Caco-2 (cell line): ENCODE data around the gene MYBPHL. TPM values are rescaled to one million over a fixed set of nuclear protein-coding genes. Genes with fewer than 3 reads are reported as not detected.

Experiments used
- BruUV-seq: library from RNA; stranded (reverse); fragments of 400-500 nt; replicated peaks from 2 replicates; lab custom pipeline; 2021; lab: Mats Ljungman, UMichigan
- CTCF ChIA-PET: fragments of 300-600 bp; sonication (Branson Sonifier 250); formaldehyde crosslinking; loops from one replicate; lab custom pipeline; 2022; ENCODE audit warnings: antibody characterized with exemption; lab: Charles Lee
- POLR2A ChIA-PET: fragments of 300-600 bp; sonication (Branson Sonifier 250); formaldehyde crosslinking; loops from one replicate; lab custom pipeline; 2022; ENCODE audit warnings: antibody characterized with exemption; lab: Charles Lee
- DNase-seq, 2 experiments: peaks; one replicate each; pipeline versions ENCODE4 v3.0.0 to v3.0.0-alpha.2; 2020 to 2022
- H3K27me3 ChIP-seq: replicated peaks from 2 replicates; pipeline ENCODE4 v1.6.0; 2011; ENCODE audit warnings: low read length; ENCODE audit not compliant: control insufficient read depth, insufficient read depth
- H3K36me3 ChIP-seq: 2 replicates; pipeline ENCODE4 v1.5.1; 2011; ENCODE audit warnings: low read length; ENCODE audit not compliant: control insufficient read depth, insufficient read depth
- H3K4me1 ChIP-seq: fragments of 250-450 bp; sonication (Bioruptor Pico); 2 replicates; pipeline ENCODE4 v1.5.1; 2020; ENCODE audit warnings: mild to moderate bottlenecking
- H3K4me3 ChIP-seq: 2 replicates; pipeline ENCODE4 v1.5.1; 2011; ENCODE audit warnings: low read depth, mild to moderate bottlenecking, control low read depth, low read length
- H3K9me3 ChIP-seq: fragments of 250-450 bp; sonication (Bioruptor Pico); 2 replicates; pipeline ENCODE4 v1.5.1; 2020; ENCODE audit warnings: mild to moderate bottlenecking, moderate library complexity
- H3K27ac Mint-ChIP-seq: one replicate; pipeline ENCODE4 v1.8.0; 2022; ENCODE audit warnings: mixed read lengths; ENCODE audit not compliant: unreplicated experiment
- H3K27me3 Mint-ChIP-seq: one replicate; pipeline ENCODE4 v1.8.0; 2022; ENCODE audit warnings: mixed read lengths; ENCODE audit not compliant: insufficient read depth, unreplicated experiment
- H3K36me3 Mint-ChIP-seq: one replicate; pipeline ENCODE4 v1.8.0; 2022; ENCODE audit warnings: mild to moderate bottlenecking, mixed read lengths; ENCODE audit not compliant: insufficient read depth, unreplicated experiment
- H3K4me1 Mint-ChIP-seq: one replicate; pipeline ENCODE4 v1.8.0; 2022; ENCODE audit warnings: low read depth, mixed read lengths; ENCODE audit not compliant: unreplicated experiment
- H3K4me3 Mint-ChIP-seq: one replicate; pipeline ENCODE4 v1.8.0; 2022; ENCODE audit warnings: mild to moderate bottlenecking, moderate library complexity, mixed read lengths; ENCODE audit not compliant: unreplicated experiment
- H3K9me3 Mint-ChIP-seq: one replicate; pipeline ENCODE4 v1.8.0; 2022; ENCODE audit warnings: mixed read lengths; ENCODE audit not compliant: unreplicated experiment
- CTCF ChIP-seq, 2 experiments: fragments of 200-600 bp in 1 of 2; IDR thresholded peaks; 1 replicate in 1 of 2; 2 replicates in 1 of 2; pipeline versions ENCODE4 v1.5.1 to v1.8.0; 2011 to 2022; ENCODE audit warnings: antibody characterized with exemption in 1 of 2, control low read depth in 1 of 2, inconsistent platforms in 1 of 2, low read depth in 1 of 2, low read length in 1 of 2, mild to moderate bottlenecking in 1 of 2, moderate library complexity in 1 of 2; ENCODE audit not compliant: insufficient read depth in 1 of 2, severe bottlenecking in 1 of 2, unreplicated experiment in 1 of 2
- intact Hi-C: fragments of 100-400 bp; cut with micrococcal nuclease; formaldehyde crosslinking; loops from one replicate; pipeline ENCODE4 v1.10.0; 2022; ENCODE audit not compliant: unreplicated experiment
- total RNA-seq: library from RNA; stranded (reverse); gene quantifications from 2 replicates; pipeline ENCODE4 v1.2.3, GENCODE V29; 2022

The MYBPHL gene
- total RNA-seq, 1 experiment from 2014 or later = not detected

- H3K4me1 ChIP-seq = peaks cover 26% of the 10 kb centered on the region
- TSS peak; percentile 19 for BruUV-seq
- TF ChIP-seq CTCF (IDR thresholded peaks at IDR 0.05; ENCODE audit: insufficient read depth in 1 of 2, low read depth in 1 of 2, low read length in 1 of 2, severe bottlenecking in 1 of 2, unreplicated experiment in 1 of 2) = no peak
- intact Hi-C loops = no loop called here
- H3K4me1 Mint-ChIP-seq = peaks cover 11% of the 10 kb centered on the region
- no peak overlapping the region for H3K4me3 Mint-ChIP-seq
- no peaks in the 10 kb centered on the region for H3K9me3 Mint-ChIP-seq
- H3K9me3 ChIP-seq = no peaks in the 10 kb centered on the region
- CTCF ChIA-PET = interaction anchor here (0.6 kb wide), 1 partner anchor 76 kb away, joined by 3 read pairs; no protein-coding TSS in a partner anchor
- POLR2A ChIA-PET = no interaction called here
- H3K27me3 ChIP-seq = no peaks in the 10 kb centered on the region
- no peak overlapping the region for H3K27ac Mint-ChIP-seq
- H3K36me3 Mint-ChIP-seq = peaks cover 8% of the 10 kb centered on the region
- no peak for DNase-seq
- H3K4me3 ChIP-seq = no peak overlapping the region
- no peaks in the 10 kb centered on the region for H3K36me3 ChIP-seq
- no peaks in the 10 kb centered on the region for H3K27me3 Mint-ChIP-seq
Observed at GRCh38 chr1:109279615-109280278, 27.1 kb downstream of the MYBPHL start.

- Mint-ChIP-seq H3K9me3 (no peaks in the 10 kb centered on the region), H3K4me3 (no peak overlapping the region), H3K27ac (peak overlapping the region; percentile 5), H3K27me3 (no peaks in the 10 kb centered on the region), H3K36me3 (peaks cover 8% of the 10 kb centered on the region), H3K4me1 (peaks cover 15% of the 10 kb centered on the region)
- POLR2A ChIA-PET = interaction anchor here (0.6 kb wide), 1 partner anchor 161 kb away, joined by 3 read pairs; no protein-coding TSS in a partner anchor
- H3K36me3 ChIP-seq = no peaks in the 10 kb centered on the region
- H3K27me3 ChIP-seq = no peaks in the 10 kb centered on the region
- no peak overlapping the region for H3K4me3 ChIP-seq
- peaks cover 41% of the 10 kb centered on the region for H3K4me1 ChIP-seq
- TF ChIP-seq CTCF (IDR thresholded peaks at IDR 0.05; ENCODE audit: insufficient read depth in 1 of 2, low read depth in 1 of 2, low read length in 1 of 2, severe bottlenecking in 1 of 2, unreplicated experiment in 1 of 2) = peak; percentile 72 to 74
- peak; percentile 83 to 84 for DNase-seq
- intact Hi-C loops = loop anchor here (1.0 kb wide), 1 partner anchor 122 kb away; no protein-coding TSS in a partner anchor
- no peaks in the 10 kb centered on the region for H3K9me3 ChIP-seq
- CTCF ChIA-PET = interaction anchor here (0.6 to 1.6 kb wide), 6 partner anchors 29 to 432 kb away, joined by 3 to 15 read pairs (median 4); partner anchors contain the start of genes MYBPHL and SORT1
- BruUV-seq = no TSS peak
Observed at GRCh38 chr1:109277434-109278204, 29.2 kb downstream of the MYBPHL start.

GRCh38 chr1:109275706-109276345 is 31.0 kb downstream of the MYBPHL start:
- H3K4me3 Mint-ChIP-seq = peak overlapping the region; percentile 63
- no peaks in the 10 kb centered on the region for H3K36me3 ChIP-seq
- no peaks in the 10 kb centered on the region for H3K9me3 ChIP-seq
- peak in 1 of 2 experiments; percentile 16 for DNase-seq
- H3K36me3 Mint-ChIP-seq = peaks cover 8% of the 10 kb centered on the region
- CTCF ChIA-PET = no interaction called here
- H3K4me1 Mint-ChIP-seq = peaks cover 15% of the 10 kb centered on the region
- no peaks in the 10 kb centered on the region for H3K27me3 Mint-ChIP-seq
- intact Hi-C loops = loop anchor here (1.0 kb wide), 1 partner anchor 13 kb away; no protein-coding TSS in a partner anchor
- TF ChIP-seq CTCF (IDR thresholded peaks at IDR 0.05; ENCODE audit: insufficient read depth in 1 of 2, low read depth in 1 of 2, low read length in 1 of 2, severe bottlenecking in 1 of 2, unreplicated experiment in 1 of 2) = no peak
- TSS peak; percentile 44 for BruUV-seq
- H3K4me3 ChIP-seq = peak overlapping the region; percentile 22
- no peaks in the 10 kb centered on the region for H3K9me3 Mint-ChIP-seq
- H3K4me1 ChIP-seq = peaks cover 45% of the 10 kb centered on the region
- no peaks in the 10 kb centered on the region for H3K27me3 ChIP-seq
- H3K27ac Mint-ChIP-seq = peak overlapping the region; percentile 31
- POLR2A ChIA-PET = no interaction called here
